ENCODE data around the gene ZNF527.
"Not testable (repeated sequence)": the region's sequence is repeated elsewhere in the genome, so short reads cannot be mapped to it uniquely, and the experiment has no call there.

Gene ZNF527

DNA sequence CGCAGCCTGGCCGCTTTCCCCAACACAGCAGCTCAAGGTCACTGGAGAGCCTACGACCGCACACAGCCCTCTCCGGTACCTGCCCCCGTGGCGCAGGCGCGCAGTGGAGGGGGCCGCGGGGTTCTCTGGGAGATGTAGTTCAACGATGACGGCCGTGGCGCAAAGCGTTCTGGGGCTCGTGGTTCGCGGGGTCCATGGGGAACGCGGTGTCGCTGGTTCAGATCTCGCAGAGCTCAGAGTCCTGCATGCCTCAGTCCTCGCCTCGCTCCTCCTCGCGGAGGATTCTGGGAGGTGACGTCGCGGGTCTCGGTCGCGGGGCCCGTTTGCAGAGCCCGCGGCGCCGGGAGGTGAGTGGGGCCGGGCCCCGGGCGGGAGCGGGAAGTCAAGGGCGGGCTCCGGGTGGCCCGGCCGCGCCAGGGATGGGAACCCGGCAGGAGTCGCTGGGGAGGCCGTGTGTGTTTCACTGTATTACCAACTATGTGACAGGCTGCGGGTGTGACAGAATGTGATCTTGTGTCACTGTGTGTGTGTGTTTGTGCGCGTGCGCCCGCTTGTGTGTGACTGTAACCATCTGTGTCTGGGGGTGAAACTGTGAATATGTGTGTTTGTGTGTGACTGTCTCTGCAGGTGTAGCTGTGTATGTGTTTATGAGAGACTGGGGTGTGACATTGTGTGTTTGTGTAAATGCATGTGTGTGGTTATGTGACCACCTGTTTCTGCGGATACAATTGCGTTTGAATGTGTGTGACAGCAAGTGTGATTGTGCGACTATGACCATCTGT, at the start of gene ZNF527:
TSS of gene ZNF527 (plus strand) at position 220 of the 782 bp plus-strand sequence. CDS start 3,100 bp downstream, outside the sequence.
- peak; percentile 94 for DNase-seq

DNA sequence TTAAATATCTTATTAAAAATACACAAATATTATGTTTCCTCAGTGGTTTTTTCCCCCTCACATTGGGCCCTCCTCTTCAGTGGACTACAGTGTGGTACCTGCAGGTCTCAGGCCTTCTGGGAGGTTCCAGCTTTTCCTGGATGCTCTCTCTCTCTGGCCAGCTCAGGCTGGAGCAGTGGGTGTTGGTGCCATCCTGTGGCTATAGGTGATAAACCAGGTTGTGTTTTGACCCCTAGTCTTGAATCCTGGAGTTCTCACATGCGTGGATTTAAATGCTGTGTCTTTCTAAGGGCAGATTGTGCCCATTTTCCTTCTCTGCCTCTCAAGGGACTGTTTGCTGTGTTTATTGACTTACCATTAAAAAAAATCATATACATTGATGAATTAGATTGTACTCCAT, 41.2 kb upstream of the ZNF527 start:
- no peak for DNase-seq

DNA sequence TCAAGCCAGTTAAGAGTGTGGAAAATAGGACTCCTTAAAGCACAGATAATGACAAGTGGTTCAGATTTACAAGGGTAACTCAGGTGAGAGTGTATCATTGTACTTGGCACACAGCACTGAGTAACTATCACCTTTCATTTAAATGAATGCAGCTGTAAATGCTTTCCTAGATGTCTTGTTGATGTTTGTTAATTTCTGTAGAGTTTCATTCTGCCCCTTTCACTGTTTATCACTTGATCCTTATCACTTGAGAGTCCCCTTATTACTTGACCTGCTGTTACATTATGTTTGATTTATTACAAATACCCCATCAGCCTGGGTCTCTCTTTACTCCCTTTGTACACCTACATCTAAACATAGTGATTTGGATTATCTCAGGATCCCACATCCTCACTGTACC, 38.1 kb upstream of the ZNF527 start:
- DNase-seq = no peak

DNA sequence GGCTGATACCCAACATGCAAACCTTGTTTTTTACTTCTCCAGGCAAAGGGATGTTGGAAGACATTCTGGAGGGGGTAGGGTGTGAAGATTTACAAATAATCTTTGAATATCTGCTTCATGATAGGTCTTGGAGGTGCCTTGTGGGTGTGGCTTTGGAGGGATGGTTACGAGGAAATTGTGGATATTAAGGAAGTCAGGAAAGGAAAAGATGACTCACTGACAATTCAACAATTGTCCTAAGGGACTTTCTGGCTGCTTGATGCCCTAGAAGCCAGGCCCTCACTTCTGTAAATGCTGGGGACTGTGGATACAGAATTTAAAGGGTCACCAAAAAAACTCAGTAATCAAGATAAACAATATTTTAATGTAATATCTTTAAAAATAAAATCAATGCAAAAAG, 37.4 kb upstream of the ZNF527 start:
- DNase-seq = no peak

DNA sequence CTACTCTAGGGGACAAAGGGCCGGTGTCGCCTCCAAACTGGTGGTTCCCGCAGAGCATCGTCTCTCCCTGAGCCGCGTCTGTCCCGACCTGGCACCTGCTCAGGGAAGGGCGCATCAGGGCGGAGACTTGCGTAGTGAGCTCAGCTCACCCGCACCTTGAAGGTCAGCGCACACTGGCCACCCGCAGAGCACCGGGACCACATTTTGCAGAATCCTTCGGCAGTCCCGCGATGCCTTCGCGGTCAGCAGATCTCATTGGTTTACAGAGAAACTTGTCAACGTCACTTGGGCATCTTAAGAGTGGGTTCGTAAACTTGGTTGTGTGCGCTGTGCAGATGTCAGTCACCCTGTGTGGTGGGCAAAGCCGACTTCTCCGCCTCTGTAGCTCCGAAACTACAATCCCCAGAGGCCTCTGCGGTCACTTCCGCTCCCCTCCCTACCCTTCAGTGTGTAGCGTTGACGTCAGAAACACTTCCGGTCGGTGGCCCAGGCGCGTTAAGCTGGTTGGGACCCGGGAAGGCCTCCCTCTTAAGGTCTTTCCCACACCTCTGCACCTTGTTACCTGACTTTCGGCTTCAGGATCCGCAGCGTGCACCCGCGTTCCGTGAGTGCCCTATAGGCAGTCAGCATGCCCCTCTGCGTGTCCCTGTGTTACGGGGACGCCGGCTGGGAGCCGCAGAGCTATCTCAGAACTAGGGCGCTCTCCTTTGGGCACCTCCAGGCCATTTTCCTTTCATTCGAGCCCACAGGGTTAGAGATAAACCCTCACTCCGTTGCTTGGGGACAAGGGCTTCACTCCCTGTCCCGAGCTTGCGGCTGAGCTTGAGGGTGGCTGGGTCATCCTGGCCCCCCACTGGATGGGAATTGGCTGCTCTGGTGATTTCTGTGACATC, 36.5 kb upstream of the ZNF527 start:
- peak; percentile 89 for DNase-seq

DNA sequence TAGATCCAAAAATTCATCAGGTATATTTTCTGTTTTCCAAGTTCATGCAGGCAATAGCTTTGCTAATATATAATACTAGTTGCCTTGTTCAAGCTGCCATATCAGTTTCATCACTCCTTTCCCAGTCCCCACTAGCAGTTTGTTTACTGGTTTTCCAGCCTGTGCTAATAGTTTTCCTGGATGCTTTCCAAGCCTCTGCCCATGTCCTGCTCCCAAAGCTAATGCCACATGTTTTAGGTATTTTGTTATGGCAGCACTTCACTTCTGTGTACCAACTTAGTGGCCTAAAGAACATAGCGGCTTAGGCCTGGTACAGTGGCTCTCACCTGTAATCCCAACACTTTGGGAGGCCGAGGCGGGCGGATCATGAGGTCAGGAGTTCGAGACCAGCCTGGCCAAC, 28.1 kb upstream of the ZNF527 start:
- no peak for DNase-seq

DNA sequence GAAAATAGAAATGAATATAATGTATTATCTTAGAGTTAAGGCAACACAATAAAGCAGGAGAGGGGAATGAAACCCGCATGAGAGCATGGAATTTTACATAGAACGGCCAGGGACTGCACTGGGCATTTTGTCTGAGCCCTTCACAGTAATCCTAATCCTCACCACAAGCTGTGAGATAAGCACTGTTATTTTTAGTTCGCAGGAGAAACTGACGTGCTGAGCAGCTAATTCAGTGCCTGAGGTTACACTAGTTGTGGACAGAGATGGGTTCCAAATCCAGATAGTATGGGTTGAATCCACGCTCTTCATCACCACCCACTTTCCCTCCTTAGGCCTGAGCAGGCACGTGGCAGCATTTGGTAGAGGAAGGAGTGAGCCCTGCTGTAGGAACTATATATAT, 24.8 kb upstream of the ZNF527 start:
- DNase-seq = no peak

DNA sequence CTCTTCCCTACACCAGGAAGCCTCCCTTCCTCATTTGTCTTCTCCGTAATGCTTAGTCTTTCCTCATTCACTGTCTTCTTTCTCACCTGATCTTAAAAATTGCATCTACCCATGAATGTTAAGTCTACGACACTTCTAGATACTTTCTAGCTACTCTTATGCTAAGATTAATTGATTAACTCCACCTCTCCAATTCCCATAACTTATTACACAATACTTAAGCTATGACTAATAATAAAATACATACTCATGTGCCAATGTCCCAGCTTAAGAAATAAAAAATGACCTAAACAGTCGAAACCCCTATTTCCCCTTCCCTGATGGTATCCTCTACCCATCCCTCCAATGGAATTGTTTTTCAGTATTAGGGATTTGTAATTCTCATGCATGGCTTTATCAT, 22.8 kb upstream of the ZNF527 start:
- DNase-seq = no peak

DNA sequence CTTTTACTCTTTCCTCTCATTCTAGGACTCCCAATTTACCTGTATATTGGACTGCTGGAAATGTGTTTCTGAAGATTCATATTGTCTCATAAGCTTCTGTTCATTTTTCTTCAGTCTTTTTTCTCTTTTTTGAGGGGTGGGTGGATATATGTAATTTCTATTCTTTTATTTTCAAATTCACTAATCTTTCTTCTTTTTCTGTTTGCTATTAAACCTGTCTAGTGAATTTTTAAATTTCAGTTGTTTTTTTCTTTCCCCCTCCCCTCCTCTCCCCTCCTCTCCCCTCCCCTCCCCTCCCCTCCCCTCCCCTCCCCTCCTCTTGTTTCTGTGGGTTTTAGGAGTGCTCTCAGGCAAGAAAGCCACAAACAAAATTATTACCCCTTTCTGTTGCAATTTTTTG, 16.9 kb upstream of the ZNF527 start:
- DNase-seq = no peak

DNA sequence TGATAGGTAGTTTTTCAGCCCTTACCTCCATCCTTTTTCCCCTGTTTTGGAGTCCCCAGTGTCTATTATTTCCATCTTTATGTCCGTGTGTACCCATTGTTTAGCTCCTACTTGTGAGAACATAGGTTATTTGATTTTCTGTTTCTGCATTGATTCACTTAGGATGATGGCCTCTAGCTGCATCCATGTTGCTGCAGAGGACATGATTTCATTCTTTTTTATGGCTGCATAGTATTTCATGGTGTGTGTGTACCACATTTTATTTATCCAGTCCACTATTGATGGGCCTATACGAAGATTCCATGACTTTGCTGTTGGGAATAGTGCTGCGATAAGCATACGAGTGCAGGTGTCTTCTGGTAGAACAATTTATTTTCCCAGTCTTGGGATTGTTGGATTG, 15.0 kb upstream of the ZNF527 start:
- no peak for DNase-seq

DNA sequence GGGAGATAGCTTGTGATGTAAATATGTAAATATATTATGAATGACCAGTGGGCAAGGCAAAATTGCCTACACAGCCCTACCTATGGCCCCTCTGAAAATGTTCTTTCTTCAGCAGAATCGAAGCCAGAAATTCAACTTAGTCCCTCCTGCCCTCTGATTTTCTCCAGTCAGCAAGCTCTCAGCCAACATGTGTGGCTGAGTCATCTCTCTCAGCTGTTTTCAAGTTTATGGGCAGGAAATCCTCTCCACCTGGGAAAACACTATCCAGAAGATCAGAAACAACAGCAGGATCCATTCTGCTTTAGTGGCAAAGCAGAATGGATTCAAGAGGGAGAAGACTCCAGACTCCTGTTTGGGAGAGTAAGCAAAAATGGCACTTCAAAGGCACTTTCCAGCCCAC, 8.9 kb upstream of the ZNF527 start:
- no peak for DNase-seq

DNA sequence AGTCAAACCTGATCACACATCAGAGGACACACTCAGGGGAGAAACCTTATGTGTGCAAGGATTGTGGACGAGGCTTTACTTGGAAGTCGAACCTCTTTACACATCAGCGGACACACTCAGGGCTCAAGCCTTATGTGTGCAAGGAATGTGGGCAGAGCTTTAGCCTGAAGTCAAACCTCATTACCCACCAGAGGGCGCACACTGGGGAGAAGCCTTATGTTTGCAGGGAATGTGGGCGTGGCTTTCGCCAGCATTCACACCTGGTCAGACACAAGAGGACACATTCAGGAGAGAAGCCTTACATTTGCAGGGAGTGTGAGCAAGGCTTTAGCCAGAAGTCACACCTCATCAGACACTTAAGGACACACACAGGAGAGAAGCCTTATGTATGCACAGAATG, 8.2 kb upstream of the ZNF527 start:
- no peak for DNase-seq

DNA sequence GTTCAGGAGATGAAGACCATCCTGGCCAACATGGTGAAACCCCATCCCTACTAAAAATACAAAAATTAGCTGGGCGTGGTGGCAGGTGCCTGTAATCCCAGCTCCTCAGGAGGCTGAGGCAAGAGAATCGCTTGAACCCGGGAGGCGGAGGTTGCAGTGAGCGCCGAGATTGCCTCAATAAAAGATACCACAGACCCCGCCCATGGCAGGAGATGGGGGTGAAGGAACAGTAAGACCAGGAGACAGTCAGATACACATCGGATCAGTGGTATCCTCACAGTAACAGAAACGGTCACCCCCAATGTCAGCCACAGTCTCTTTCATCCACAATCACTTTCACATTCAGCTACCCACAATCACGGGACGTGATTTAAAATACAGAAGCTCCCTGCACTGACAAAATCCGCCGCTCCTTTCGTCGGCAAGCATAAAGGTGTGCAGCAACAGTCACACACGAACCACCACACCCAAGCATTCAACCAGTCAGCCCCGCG, 466 bp upstream of the ZNF527 start:
- peak; percentile 39 for DNase-seq

DNA sequence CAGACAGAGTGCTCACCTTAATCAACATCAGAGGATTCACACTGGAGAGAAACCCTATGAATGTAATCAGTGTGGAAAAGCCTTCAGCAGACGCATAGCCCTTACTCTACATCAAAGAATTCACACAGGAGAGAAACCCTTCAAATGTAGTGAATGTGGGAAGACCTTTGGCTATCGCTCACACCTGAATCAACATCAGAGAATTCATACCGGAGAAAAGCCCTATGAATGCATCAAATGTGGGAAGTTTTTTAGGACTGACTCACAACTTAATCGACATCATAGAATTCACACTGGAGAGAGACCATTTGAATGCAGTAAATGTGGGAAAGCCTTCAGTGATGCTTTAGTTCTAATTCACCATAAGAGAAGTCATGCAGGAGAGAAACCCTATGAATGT, 18.3 kb downstream of the ZNF527 start:
- no peak for DNase-seq

DNA sequence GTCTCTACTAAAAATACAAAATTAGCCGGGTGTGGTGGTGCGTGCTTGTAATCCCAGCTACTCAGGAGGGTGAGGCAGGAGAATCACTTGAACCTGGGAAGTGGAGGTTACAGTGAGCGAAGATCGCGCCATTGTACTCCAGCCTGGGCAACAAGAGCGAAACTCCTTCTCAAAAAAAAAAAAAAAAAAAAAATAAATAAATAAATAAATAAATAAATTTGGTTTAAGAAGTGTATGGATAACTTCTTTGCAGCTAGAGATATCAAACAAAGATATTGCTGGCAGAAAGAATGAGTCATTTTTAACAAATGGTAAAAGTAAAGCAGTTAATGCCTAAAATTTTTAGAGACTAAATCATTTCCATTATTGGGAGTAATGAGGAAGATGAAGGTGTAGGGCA, 20.5 kb downstream of the ZNF527 start:
- not testable (repeated sequence) for DNase-seq

DNA sequence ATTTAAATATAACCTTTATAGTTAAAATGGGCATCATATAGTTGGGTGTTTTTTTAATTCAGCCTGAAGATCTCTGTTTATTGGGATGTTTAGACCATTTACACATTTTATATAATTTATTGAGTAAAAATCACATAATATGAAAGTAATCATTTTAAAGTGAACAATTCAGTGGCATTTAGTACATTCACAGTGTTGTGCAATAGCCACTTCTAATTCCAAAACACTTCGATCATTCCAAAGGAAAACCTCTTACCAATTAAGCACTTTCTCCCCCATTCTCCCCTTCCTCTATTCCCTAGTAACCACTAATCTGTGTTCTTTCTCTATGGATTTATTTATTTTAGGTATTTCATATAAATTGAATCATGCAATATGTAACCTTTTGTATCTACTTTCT, 30.2 kb downstream of the ZNF527 start:
- no peak for DNase-seq

DNA sequence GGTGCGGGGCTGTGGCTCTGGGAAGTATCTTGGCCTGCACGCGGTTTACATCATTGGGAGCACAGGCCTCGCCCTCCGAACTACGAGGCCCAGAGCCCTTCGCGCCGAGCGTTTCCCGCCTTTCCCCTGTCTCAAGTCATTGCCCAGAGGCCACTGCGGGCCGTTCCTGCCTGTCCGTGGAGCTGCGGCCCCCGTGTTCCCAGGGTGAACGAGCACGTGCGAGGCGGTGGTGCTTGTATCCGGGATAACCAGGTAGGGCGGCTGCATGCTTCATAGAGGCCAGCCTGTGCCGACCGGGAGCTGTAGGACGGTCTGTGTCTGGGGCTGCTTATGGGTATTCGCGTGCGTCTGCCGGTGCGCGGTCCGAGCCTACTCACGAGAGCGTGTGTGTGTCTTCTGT, 32.5 kb downstream of the ZNF527 start:
- no peak for DNase-seq

DNA sequence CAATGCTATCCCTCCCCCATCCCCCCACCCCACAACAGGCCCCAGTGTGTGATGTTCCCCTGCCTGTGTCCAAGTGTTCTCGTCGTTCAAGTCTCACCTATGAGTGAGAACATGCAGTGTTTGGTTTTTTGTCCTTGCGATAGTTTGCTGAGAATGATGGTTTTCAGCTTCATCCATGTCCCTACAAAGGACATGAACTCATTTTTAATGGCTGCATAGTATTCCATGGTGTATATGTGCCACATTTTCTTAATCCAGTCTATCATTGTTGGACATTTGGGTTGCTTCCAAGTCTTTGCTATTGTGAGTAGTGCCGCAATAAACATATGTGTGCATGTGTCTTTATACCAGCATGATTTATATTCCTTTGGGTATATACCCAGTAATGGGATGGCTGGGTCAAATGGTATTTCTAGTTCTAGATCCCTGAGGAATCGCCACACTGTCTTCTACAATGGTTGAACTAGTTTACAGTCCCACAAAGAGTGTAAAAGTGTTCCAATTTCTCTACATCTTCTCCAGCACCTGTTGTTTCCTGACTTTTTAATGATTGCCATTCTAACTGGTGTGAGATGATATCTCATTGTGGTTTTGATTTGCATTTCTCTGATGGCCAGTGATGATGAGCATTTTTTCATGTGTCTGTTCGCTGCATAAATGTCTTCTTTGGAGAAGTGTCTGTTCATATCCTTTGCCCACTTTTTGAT, 35.4 kb downstream of the ZNF527 start:
- not testable (repeated sequence) for DNase-seq

DNA sequence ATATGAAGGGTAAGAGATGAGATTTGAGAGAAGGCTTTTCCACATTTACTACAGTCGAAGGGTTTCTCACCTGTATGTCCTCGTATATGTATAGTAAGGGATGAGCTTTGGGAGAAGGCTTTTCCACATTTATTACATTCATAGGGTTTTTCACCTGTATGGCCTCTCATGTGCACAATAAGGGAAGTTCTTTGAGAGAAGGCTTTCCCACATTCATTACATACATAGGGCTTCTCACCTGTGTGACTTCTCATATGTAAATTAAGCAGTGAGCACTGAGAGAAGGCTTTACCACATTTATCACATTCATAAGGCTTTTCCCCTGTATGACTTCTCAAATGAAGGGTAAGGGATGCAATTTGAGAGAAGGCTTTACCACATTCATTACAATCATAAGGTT, 41.8 kb downstream of the ZNF527 start:
- no peak for DNase-seq

DNA sequence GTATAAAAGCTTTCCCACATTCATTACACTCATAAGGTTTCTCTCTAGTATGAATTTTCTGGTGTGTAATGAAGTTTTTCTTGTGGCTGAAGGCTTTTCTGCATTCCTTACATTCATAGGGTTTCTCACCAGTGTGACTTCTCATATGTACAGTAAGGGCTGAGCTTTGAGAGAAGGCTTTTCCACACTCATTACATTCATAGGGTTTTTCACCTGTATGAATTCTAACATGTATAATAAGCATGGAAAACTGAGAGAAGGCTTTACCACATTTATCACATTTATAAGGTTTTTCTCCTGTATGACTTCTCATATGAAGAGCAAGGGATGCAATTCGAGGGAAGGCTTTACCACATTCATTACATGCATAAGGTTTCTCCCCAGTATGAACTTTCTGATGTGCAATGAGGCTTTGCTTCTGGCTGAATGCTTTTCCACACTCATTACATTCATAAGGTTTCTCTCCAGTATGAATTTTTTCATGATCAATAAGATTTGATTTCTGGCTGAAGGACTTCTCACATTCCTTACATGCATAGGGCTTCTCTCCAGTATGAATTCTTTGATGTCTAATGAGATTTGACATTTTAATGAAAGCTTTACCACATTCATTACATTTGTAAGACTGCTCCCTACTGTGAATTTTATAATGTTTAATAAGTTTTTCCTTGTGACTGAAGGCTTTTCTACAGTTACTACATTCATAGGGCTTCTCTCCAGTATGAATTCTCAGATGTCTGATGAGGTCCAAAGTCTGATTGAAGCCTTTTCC, 42.6 kb downstream of the ZNF527 start:
- no peak for DNase-seq

Data from NCI-H146 (cell line).